K562 (cell line): ENCODE measurements around the gene SLC39A11. TPM values are rescaled to one million over a fixed set of nuclear protein-coding genes. Genes with fewer than 3 reads are reported as not detected.
A peak's percentile ranks its signal among the peaks of the same experiment; 100 is the strongest.

Experiments used
- MAFF ChIP-seq: IDR thresholded peaks from 2 replicates; pipeline ENCODE4 v1.6.1; 2012; ENCODE audit warnings: low read length, improper control_type of control experiment
- MAFK ChIP-seq: IDR thresholded peaks from 2 replicates; pipeline ENCODE4 v1.6.1; 2011; ENCODE audit warnings: low read length, improper control_type of control experiment
- POLR2AphosphoS2 ChIP-seq: IDR thresholded peaks from 2 replicates; pipeline ENCODE4 v1.6.1; 2012; ENCODE audit warnings: low read length, improper control_type of control experiment
- RBM25 ChIP-seq: fragments of 200-400 bp; formaldehyde crosslinking; IDR thresholded peaks from 2 replicates; pipeline ENCODE4 v1.6.1; 2018; ENCODE audit warnings: low read length, low read depth, moderate library complexity; ENCODE audit not compliant: severe bottlenecking
- ZNF146 ChIP-seq: IDR thresholded peaks from one replicate; pipeline ENCODE4 v1.6.1; 2018; ENCODE audit warnings: missing compliant biosample characterization; ENCODE audit not compliant: unreplicated experiment
- ZNF316 ChIP-seq: fragments of 450-650 bp; IDR thresholded peaks from 2 replicates; pipeline ENCODE4 v1.6.1; 2016
- ZNF407 ChIP-seq: fragments of 450-650 bp; IDR thresholded peaks from 2 replicates; pipeline ENCODE4 v1.6.1; 2016; ENCODE audit warnings: low read depth
- ZNF589 ChIP-seq: fragments of 200-800 bp; sonication (Bioruptor generic); IDR thresholded peaks from 2 replicates; pipeline ENCODE4 v1.6.1; 2016; ENCODE audit warnings: low read depth, missing genetic modification characterization, missing compliant biosample characterization
- polyA plus RNA-seq, 8 experiments: library from polyadenylated mRNA; depleted of rRNA in 4 of 8; stranded (reverse) in 5 of 8; unstranded in 3 of 8; fragments of >200 nt; fragmentation: Nextera tagmentation in 2 of 8; fragmentation: Illumina TruSeq in 1 of 8; extraction: Ambion mirVana in 2 of 8; extraction: Trizol in 1 of 8; gene quantifications; 2 replicates each; pipeline versions ENCODE4 v1.2.1 to v1.2.3, GENCODE V29; 2011 to 2014; ENCODE audit warnings: inconsistent platforms in 1 of 8, missing spikeins in 1 of 8
- total RNA-seq, 7 experiments: library from RNA; depleted of rRNA in 6 of 7; stranded (reverse); fragments of >200 nt in 6 of 7; fragmentation: Illumina TruSeq in 2 of 7; extraction: Trizol in 2 of 7; gene quantifications; 2 replicates each; pipeline versions ENCODE4 v1.2.1 to v1.2.3, GENCODE V29; 2011 to 2021; ENCODE audit warnings: low replicate concordance in 1 of 7

Gene SLC39A11
- total and polyA plus RNA-seq, 9 of the 15 experiments (the other 6 are each of a cell fraction or from before 2014, with no cell fraction given), result 10.5 to 26.4 (median 13.4) TPM

- TF ChIP-seq ZNF407 (no peak), ZNF589 (CRISPR knock-in tag) (no peak), RBM25 (peak; percentile 78), MAFK (peak; percentile 23; the same call in 1 of the 2 replicates), MAFF (peak; percentile 38; the same call in 1 of the 2 replicates), ZNF316 (peak; percentile 75), ZNF146 (CRISPR knock-in tag) (peak; percentile 88), POLR2AphosphoS2 (no peak)
Observed at GRCh38 chr17:72756256-72756655, 336.2 kb downstream of the SLC39A11 start (continued).
